ENCODE results near the gene RGL1.

RGL1 gene

GRCh38 chr1:183821889-183822611, 17.1 kb downstream of the RGL1 start:
- no peak for DNase-seq (ENCODE audit: low spot score)

GRCh38 chr1:183824291-183824690, 19.4 kb downstream of the RGL1 start:
- DNase-seq (ENCODE audit: low spot score): no peak

GRCh38 chr1:183827801-183828200, 22.9 kb downstream of the RGL1 start:
- DNase-seq (ENCODE audit: low spot score): no peak

- no peak for DNase-seq (ENCODE audit: low spot score)
These were observed 25.5 kb downstream of the RGL1 start for GRCh38 chr1:183830389-183830788.

- DNase-seq (ENCODE audit: low spot score): no peak
These were observed 26.4 kb downstream of the RGL1 start for GRCh38 chr1:183831311-183831710.

GRCh38 chr1:183832459-183832858, 27.5 kb downstream of the RGL1 start:
- DNase-seq (ENCODE audit: low spot score): no peak

GRCh38 chr1:183834568-183834967, 29.6 kb downstream of the RGL1 start:
- no peak for DNase-seq (ENCODE audit: low spot score)

GRCh38 chr1:183836598-183836997, 31.7 kb downstream of the RGL1 start:
- no peak for DNase-seq (ENCODE audit: low spot score)

GRCh38 chr1:183837062-183837461, 32.1 kb downstream of the RGL1 start:
- no peak for DNase-seq (ENCODE audit: low spot score)

- no peak for DNase-seq (ENCODE audit: low spot score)
These were observed 33.3 kb downstream of the RGL1 start for GRCh38 chr1:183838221-183838620.

GRCh38 chr1:183840140-183840539, 35.2 kb downstream of the RGL1 start:
- DNase-seq (ENCODE audit: low spot score): no peak

- DNase-seq (ENCODE audit: low spot score): no peak
These were observed 36.6 kb downstream of the RGL1 start for GRCh38 chr1:183841550-183841949.

GRCh38 chr1:183841950-183842794, 37.3 kb downstream of the RGL1 start:
- DNase-seq (ENCODE audit: low spot score): peak; percentile 15

- DNase-seq (ENCODE audit: low spot score): no peak
These were observed 37.9 kb downstream of the RGL1 start for GRCh38 chr1:183842795-183843144.

- no peak for DNase-seq (ENCODE audit: low spot score)
These were observed 39.9 kb downstream of the RGL1 start for GRCh38 chr1:183844806-183845205.

GRCh38 chr1:183845681-183846080, 40.8 kb downstream of the RGL1 start:
- no peak for DNase-seq (ENCODE audit: low spot score)

- DNase-seq (ENCODE audit: low spot score): no peak
These were observed 42.7 kb downstream of the RGL1 start for GRCh38 chr1:183847641-183848040.

GRCh38 chr1:183850852-183851251, 45.9 kb downstream of the RGL1 start:
- no peak for DNase-seq (ENCODE audit: low spot score)

GRCh38 chr1:183859119-183859518, 54.2 kb downstream of the RGL1 start:
- DNase-seq (ENCODE audit: low spot score): no peak

GRCh38 chr1:183859831-183860230, 54.9 kb downstream of the RGL1 start:
- no peak for DNase-seq (ENCODE audit: low spot score)

- no peak for DNase-seq (ENCODE audit: low spot score)
These were observed 58.0 kb downstream of the RGL1 start for GRCh38 chr1:183862967-183863366.

GRCh38 chr1:183863852-183864251, 58.9 kb downstream of the RGL1 start:
- DNase-seq (ENCODE audit: low spot score): no peak

GRCh38 chr1:183864611-183865010, 59.7 kb downstream of the RGL1 start:
- no peak for DNase-seq (ENCODE audit: low spot score)

GRCh38 chr1:183869230-183869629, 64.3 kb downstream of the RGL1 start:
- no peak for DNase-seq (ENCODE audit: low spot score)
